SK-N-SH (cell line): ENCODE data around the gene CALML3. TPM values are rescaled to one million over a fixed set of nuclear protein-coding genes. Genes with fewer than 3 reads are reported as not detected.
A peak's percentile ranks its signal among the peaks of the same experiment; 100 is the strongest.

Experiments
- CTCF ChIA-PET: fragments of 300-600, 350-600 bp; formaldehyde crosslinking; extraction: SDS; loops from one replicate; lab custom pipeline; 2021; lab: Yijun Ruan, JAX
- POLR2A ChIA-PET: fragments of 350-600 bp; sonication (Branson Sonifier 250); formaldehyde crosslinking; extraction: SDS; loops from one replicate; lab custom pipeline; 2020; ENCODE audit warnings: antibody characterized with exemption, inconsistent platforms; lab: Yijun Ruan, JAX
- DNase-seq: peaks from one replicate; pipeline ENCODE4 v3.0.0; 2012
- H2AFZ ChIP-seq: fragments of 200-600 bp; sonication (generic); 2 replicates; pipeline ENCODE4 v1.8.1; 2016; ENCODE audit warnings: antibody characterized with exemption, mild to moderate bottlenecking, low read depth
- H3F3A ChIP-seq: fragments of 200-600 bp; sonication (generic); replicated peaks from 2 replicates; pipeline ENCODE3; 2016; ENCODE audit warnings: antibody characterized with exemption, mild to moderate bottlenecking; ENCODE audit not compliant: insufficient read depth
- H3K27ac ChIP-seq, 2 experiments: fragments of 200-500 bp in 1 of 2; fragments of 200-600 bp in 1 of 2; sonication (Bioruptor generic) in 1 of 2; sonication (generic), shearing (Covaris generic) in 1 of 2; 2 replicates each; pipeline versions ENCODE4 v1.5.1 to v1.6.1; 2014 to 2016; ENCODE audit warnings: low read depth in 2 of 2, inconsistent platforms in 1 of 2, low read length in 1 of 2, mild to moderate bottlenecking in 1 of 2, mixed read lengths in 1 of 2
- H3K27me3 ChIP-seq: fragments of 200-600 bp; sonication (generic), shearing (Covaris generic); 2 replicates; pipeline ENCODE4 v1.6.1; 2016; ENCODE audit warnings: mixed run types; ENCODE audit not compliant: insufficient read depth
- H3K36me3 ChIP-seq, 2 experiments: fragments of 200-500 bp in 1 of 2; fragments of 200-600 bp in 1 of 2; sonication (Bioruptor generic) in 1 of 2; sonication (generic) in 1 of 2; replicated peaks in 1 of 2; 2 replicates each; pipeline versions ENCODE3 to v1.5.1; 2014 to 2016; ENCODE audit warnings: low read length in 1 of 2, mild to moderate bottlenecking in 1 of 2; ENCODE audit not compliant: insufficient read depth in 2 of 2, control insufficient read depth in 1 of 2
- H3K4me1 ChIP-seq, 2 experiments: fragments of 200-500 bp in 1 of 2; fragments of 200-600 bp in 1 of 2; sonication (Bioruptor generic) in 1 of 2; sonication (generic), shearing (Covaris generic) in 1 of 2; 2 replicates each; pipeline versions ENCODE4 v1.5.1 to v1.6.1; 2014 to 2016; ENCODE audit warnings: low read depth in 1 of 2, low read length in 1 of 2, mixed run types in 1 of 2; ENCODE audit not compliant: insufficient read depth in 2 of 2, control insufficient read depth in 1 of 2
- H3K4me2 ChIP-seq: fragments of 200-600 bp; sonication (generic), shearing (Covaris generic); 2 replicates; pipeline ENCODE4 v1.6.1; 2017; ENCODE audit warnings: mixed run types
- H3K4me3 ChIP-seq, 2 experiments: fragments of 200-500 bp in 1 of 2; fragments of 200-600 bp in 1 of 2; sonication (Bioruptor generic) in 1 of 2; sonication (generic), shearing (Covaris generic) in 1 of 2; 2 replicates each; pipeline versions ENCODE4 v1.5.1 to v1.8.1; 2014 to 2016; ENCODE audit warnings: low read depth in 2 of 2, inconsistent platforms in 1 of 2, low read length in 1 of 2, mild to moderate bottlenecking in 1 of 2, mixed read lengths in 1 of 2, moderate library complexity in 1 of 2
- H3K79me2 ChIP-seq: fragments of 200-600 bp; sonication (generic); 2 replicates; pipeline ENCODE4 v1.8.1; 2017; ENCODE audit warnings: mild to moderate bottlenecking; ENCODE audit not compliant: insufficient read depth
- H3K9ac ChIP-seq: fragments of 200-600 bp; sonication (generic); 2 replicates; pipeline ENCODE4 v1.6.1; 2017; ENCODE audit warnings: mixed run types
- H3K9me2 ChIP-seq: fragments of 200-600 bp; sonication (generic); 2 replicates; pipeline ENCODE4 v1.6.1; 2017; ENCODE audit warnings: mixed run types
- H3K9me3 ChIP-seq: fragments of 200-600 bp; sonication (generic); 2 replicates; pipeline ENCODE4 v1.6.1; 2017; ENCODE audit warnings: mixed run types, mild to moderate bottlenecking, moderate library complexity
- H4K20me1 ChIP-seq: fragments of 200-600 bp; sonication (generic); 2 replicates; pipeline ENCODE4 v1.6.1; 2017; ENCODE audit warnings: mild to moderate bottlenecking, mixed run types; ENCODE audit not compliant: insufficient read depth
- CTCF ChIP-seq: fragments of 200-600 bp; sonication (generic); IDR thresholded peaks from 2 replicates; pipeline ENCODE4 v1.6.1; 2017; ENCODE audit warnings: antibody characterized with exemption, mild to moderate bottlenecking, moderate library complexity
- ELF1 ChIP-seq: IDR thresholded peaks from 2 replicates; pipeline ENCODE4 v1.4.0; 2012
- EP300 ChIP-seq, 2 experiments: IDR thresholded peaks; 2 replicates each; pipeline versions ENCODE4 v1.4.0 to v1.6.1; 2012; ENCODE audit warnings: borderline replicate concordance in 1 of 2, low read depth in 1 of 2, low read length in 1 of 2
- FOSL2 ChIP-seq: IDR thresholded peaks from 2 replicates; pipeline ENCODE4 v1.4.0; 2012; ENCODE audit warnings: low read depth, mild to moderate bottlenecking, moderate library complexity, borderline replicate concordance
- FOXM1 ChIP-seq: IDR thresholded peaks from 2 replicates; pipeline ENCODE4 v1.4.0; 2012; ENCODE audit warnings: low read depth, mild to moderate bottlenecking
- IRF3 ChIP-seq: fragments of 150-350 bp; IDR thresholded peaks from 2 replicates; pipeline ENCODE4 v1.6.1; 2016; ENCODE audit warnings: mild to moderate bottlenecking, low read depth, low read length
- MEF2A ChIP-seq: IDR thresholded peaks from 2 replicates; pipeline ENCODE4 v1.4.0; 2012; ENCODE audit warnings: low read depth, borderline replicate concordance
- MXI1 ChIP-seq: IDR thresholded peaks from 2 replicates; pipeline ENCODE4 v1.6.1; 2012; ENCODE audit warnings: mild to moderate bottlenecking, low read depth, low read length, improper control_type of control experiment
- NFIC ChIP-seq: IDR thresholded peaks from 2 replicates; pipeline ENCODE4 v1.4.0; 2012; ENCODE audit warnings: borderline replicate concordance
- NRF1 ChIP-seq: IDR thresholded peaks from 2 replicates; pipeline ENCODE4 v1.6.1; 2012; ENCODE audit warnings: low read depth, mild to moderate bottlenecking, low read length
- PBX3 ChIP-seq: IDR thresholded peaks from 2 replicates; pipeline ENCODE4; 2012
- RFX5 ChIP-seq: IDR thresholded peaks from 2 replicates; pipeline ENCODE4 v1.6.1; 2012; ENCODE audit warnings: mild to moderate bottlenecking, improper control_type of control experiment, low read length
- SIN3A ChIP-seq: IDR thresholded peaks from 2 replicates; pipeline ENCODE4 v1.6.1; 2012; ENCODE audit warnings: low read depth, mild to moderate bottlenecking, low read length, moderate library complexity, borderline replicate concordance
- TAF1 ChIP-seq: IDR thresholded peaks from 2 replicates; pipeline ENCODE4 v1.6.1; 2012; ENCODE audit warnings: low read depth, mild to moderate bottlenecking, low read length, moderate library complexity, borderline replicate concordance
- TCF12 ChIP-seq: IDR thresholded peaks from 2 replicates; pipeline ENCODE4 v1.4.0; 2012
- USF1 ChIP-seq: IDR thresholded peaks from 2 replicates; pipeline ENCODE4 v1.4.0; 2012; ENCODE audit warnings: low read depth, borderline replicate concordance
- YY1 ChIP-seq: IDR thresholded peaks from 2 replicates; pipeline ENCODE4 v1.4.0; 2012; ENCODE audit warnings: low read depth, mild to moderate bottlenecking
- ZBTB33 ChIP-seq: IDR thresholded peaks from 2 replicates; pipeline ENCODE4 v1.4.0; 2012; ENCODE audit warnings: low read depth, borderline replicate concordance
- WGBS: methylation state at CpG from one replicate; pipeline ENCODE4 v1.1.6; 2017; ENCODE audit warnings: low lambda C conversion rate; 5-methylcytosine and 5-hydroxymethylcytosine counted together
- polyA plus RNA-seq, 3 experiments: library from polyadenylated mRNA; depleted of rRNA; stranded (reverse); fragments of >200 nt; gene quantifications; 2 replicates each; pipeline ENCODE4 v1.2.3, GENCODE V29; 2012

The CALML3 gene
- polyA plus RNA-seq, 1 of the 3 experiments (the other 2 are of a cell fraction), result not detected

- TF ChIP-seq ZBTB33 (no peak), TAF1 (no peak), FOXM1 (no peak), RFX5 (no peak), IRF3 (no peak), YY1 (no peak)
- TF ChIP-seq, all 33 proteins: peak for 3
Observed at GRCh38 chr10:5550621-5551530, 26.1 kb downstream of the CALML3 start (continued).

GRCh38 chr10:5551531-5552375 is 27.0 kb downstream of the CALML3 start:
- DNase-seq, result no peak
- ChIA-PET CTCF (no interaction called here), POLR2A (no interaction called here)
- H3F3A ChIP-seq, result peaks cover 4% of the 10 kb centered on the region
- peak overlapping the region; percentile 70 for H2AFZ ChIP-seq
- no peak overlapping the region for H3K9ac ChIP-seq
- H3K4me2 ChIP-seq, result no peak overlapping the region
- H4K20me1 ChIP-seq, result no peaks in the 10 kb centered on the region
- no peak overlapping the region for H3K4me3 ChIP-seq
- H3K79me2 ChIP-seq, result no peaks in the 10 kb centered on the region
- no peaks in the 10 kb centered on the region for H3K9me3 ChIP-seq
- H3K9me2 ChIP-seq, result no peaks in the 10 kb centered on the region
- H3K36me3 ChIP-seq, result no peaks in the 10 kb centered on the region
- no peak for TF ChIP-seq NRF1
- TF ChIP-seq FOXM1, result no peak
- peak; percentile 77 for TF ChIP-seq TCF12
- TF ChIP-seq TAF1, result no peak
- TF ChIP-seq MXI1, result no peak
- peak in 1 of 2 experiments; percentile 24; a peak in 1 of 4 replicates for TF ChIP-seq EP300 (IDR thresholded peaks at IDR 0.05; ENCODE audit: borderline replicate concordance in 1 of 2, low read depth in 1 of 2, low read length in 1 of 2)
- peak; percentile 26; the same call in 1 of the 2 replicates for TF ChIP-seq USF1
- no peak for TF ChIP-seq ELF1
- TF ChIP-seq FOSL2, result peak; percentile 31; the same call in 1 of the 2 replicates
- TF ChIP-seq CTCF, result no peak
- TF ChIP-seq MEF2A, result no peak
- no peak for TF ChIP-seq ZBTB33
- peak; percentile 32 for TF ChIP-seq NFIC
- peak; percentile 23; the same call in 1 of the 2 replicates for TF ChIP-seq PBX3
- no peak for TF ChIP-seq SIN3A
- no peak overlapping the region for H3K27ac ChIP-seq
- H3K27me3 ChIP-seq, result no peaks in the 10 kb centered on the region
- WGBS, result 66% methylated on average over 9 of the region's 15 CpGs
- peaks cover 17 to 20% of the 10 kb centered on the region in 2 experiments; a peak in 2 of 4 replicates for H3K4me1 ChIP-seq
